ENCODE results near the gene PER2.
A peak's percentile ranks its signal among the peaks of the same experiment; 100 is the strongest.
"Not testable (repeated sequence)": the region's sequence is repeated elsewhere in the genome, so short reads cannot be mapped to it uniquely, and the experiment has no call there.

PER2 gene

DNA sequence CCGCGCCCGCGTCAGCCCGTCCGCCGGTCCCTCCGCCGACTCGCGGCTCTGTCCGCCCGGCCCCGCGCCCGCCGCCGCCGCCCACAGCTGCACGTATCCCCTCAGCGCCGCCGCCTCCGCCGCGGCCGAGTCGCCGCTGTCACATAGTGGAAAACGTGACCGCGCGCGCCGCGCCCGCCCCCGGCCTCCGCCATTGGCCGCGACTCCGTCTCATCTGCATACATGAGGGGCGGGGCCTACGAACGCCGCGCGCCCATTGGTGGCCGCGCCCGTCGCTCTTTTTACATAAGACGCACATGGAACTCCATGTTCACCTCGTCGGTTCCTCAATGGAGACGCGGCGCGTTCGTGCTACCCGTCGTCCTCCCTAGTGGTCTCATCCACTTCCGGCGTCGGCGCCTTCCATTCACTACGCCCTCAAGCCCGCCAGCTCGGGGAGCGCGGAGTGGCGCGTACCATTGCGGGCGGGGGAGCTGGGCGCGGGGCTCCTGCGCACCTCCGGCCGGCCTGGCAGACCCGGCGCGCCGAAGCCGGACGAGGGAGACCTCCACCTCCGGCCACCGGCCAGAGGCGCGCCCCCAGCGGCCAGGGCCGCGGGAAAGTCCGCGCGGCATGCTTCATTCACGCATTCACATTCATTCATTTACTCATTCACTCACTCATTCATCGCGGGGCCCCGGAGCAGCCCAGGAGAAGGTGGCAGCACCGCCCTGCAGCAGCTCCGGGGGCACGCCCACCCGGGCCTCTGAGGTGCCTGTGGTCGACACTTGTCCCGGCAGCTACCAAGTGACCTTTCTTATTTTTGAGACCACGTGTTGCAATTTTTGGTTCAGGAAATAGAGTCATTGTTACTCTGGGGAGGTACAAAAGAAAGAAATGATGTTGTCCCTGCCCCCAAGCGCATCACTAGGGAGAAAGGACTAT is 502 bp upstream of the PER2 start:
- DNase-seq (ENCODE audit: low read depth in 1 of 2, low spot score in 1 of 2), result peak; percentile 92 to 94

DNA sequence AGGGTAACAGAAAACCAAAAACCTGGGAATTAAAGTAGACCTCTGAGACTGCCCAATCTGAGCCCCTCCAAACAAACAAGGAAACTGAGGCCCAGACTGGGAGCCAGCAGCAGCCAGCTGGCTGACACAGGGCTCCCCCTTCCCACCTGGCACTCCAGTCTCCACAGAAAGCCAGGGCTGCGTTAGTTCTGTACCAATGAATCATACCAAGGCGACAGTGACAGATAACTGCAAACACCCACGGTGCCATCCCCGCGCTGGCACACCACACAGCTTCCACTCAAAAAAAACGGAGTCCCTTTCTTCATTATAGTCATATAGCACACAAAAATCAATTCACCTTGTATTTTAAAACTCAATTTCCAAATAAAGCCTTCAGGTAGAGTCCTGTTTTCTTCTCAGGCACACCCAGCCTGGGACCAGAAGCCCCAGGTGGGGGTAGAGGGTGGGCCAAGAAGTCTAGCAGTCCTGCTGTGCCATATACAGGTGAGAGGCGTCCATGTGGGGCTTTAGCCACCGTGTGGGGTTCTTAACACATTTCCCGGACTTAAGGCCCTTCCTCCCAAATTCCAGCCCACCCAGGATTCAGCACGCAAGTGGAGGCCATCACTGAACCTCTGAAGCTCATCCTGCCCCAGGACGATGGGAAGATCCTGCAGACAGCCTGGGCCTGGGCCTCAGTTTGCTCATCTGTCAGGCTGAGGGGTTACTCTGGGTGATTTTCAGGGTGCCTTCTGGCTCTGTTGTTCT is 1.2 kb downstream of the PER2 start:
- no peak for DNase-seq (ENCODE audit: low read depth in 1 of 2, low spot score in 1 of 2)

DNA sequence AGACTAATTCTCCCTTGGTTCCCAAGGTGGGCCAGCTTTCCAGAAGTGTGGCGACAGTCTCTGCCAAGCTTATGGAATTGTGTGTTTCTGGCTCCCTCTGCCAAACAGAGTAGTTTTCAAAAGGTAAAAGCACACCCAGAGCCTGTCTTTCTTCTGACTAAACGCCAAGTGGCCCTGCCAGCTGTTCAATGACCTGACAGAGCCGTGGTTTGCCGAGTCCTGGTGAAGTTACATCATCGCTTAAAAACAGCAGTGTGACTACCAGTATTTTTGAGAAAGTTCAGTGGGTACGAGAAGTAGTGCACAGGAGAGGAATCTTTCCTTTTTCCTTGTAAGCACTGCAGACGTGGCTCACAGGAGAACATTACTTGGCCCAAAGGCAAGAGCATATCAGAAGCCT is 1.9 kb downstream of the PER2 start:
- no peak for DNase-seq (ENCODE audit: low read depth in 1 of 2, low spot score in 1 of 2)

DNA sequence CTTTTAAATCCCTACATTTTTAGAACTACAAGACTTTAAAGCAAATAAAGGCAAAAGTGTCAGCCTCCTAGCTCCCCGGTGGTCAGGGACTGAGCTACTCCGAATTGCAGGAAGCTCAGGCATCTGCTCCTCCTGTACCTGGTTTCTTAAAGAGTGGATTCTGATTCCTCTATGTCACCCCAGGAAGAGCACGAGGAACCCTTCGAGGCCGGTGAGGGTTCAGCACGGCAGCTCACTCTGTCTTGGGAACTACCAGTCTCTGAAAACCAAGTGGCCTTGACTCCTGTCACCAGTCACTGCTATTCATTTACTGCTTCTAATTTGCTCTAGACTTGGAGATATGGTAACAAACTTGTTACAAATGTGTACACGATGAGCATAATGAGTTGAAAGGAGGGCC is 2.3 kb downstream of the PER2 start:
- DNase-seq (ENCODE audit: low read depth in 1 of 2, low spot score in 1 of 2), result no peak

DNA sequence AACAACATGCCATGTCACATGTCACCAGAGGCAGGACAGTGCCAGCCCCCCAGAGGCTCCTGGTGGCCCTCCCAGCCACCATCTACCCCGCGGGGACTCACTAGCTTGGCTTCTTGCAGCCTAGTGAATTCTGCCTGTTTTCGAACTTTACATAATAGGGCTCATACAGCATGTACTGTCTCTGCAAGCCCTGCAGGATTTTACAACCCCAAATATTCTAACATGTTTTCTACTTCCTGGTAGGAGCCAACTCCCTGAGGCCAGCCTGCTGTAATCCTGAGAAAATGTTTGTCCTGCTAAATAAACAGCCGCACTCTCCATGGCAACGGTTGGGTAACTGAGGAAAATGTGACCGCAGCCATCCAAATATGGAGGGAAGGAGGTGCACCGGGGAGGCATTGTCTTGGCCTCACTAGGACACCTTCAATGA is 2.7 kb downstream of the PER2 start:
- no peak for DNase-seq (ENCODE audit: low read depth in 1 of 2, low spot score in 1 of 2)

DNA sequence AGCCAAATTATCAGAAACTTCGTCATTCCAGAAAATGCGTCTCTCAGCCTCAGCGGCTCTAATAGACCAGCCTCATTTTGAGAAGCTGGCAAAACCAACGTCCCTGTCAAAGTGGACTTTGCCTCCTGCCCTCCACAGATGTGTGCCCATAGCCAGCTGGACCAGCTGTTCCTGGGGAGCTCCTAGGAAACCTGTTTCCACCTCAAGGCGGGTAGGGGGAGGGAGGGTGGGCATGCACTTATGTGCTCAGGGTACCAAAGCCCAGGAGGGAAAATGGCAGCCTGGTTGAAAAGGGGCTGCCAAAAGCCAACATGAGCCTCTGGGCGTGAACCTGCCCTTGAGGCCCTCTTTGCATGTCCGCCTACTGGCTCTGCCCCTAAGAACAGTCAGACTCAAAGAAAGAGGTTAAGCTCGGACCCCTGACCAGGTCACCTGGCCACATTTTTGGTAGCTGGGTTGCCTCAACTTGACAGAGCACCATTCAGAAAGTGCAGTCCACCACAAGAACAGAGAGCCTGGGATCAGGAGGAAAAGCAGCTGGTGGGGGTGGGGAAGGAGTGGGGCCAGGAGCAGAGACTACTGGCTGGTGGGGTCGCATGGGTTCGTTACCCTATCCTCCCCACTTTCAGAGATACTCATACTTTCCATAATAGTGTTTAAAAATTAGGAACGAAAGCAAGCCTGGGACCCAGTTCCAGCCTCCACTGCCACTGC is 3.5 kb downstream of the PER2 start:
- no peak for DNase-seq (ENCODE audit: low read depth in 1 of 2, low spot score in 1 of 2)

DNA sequence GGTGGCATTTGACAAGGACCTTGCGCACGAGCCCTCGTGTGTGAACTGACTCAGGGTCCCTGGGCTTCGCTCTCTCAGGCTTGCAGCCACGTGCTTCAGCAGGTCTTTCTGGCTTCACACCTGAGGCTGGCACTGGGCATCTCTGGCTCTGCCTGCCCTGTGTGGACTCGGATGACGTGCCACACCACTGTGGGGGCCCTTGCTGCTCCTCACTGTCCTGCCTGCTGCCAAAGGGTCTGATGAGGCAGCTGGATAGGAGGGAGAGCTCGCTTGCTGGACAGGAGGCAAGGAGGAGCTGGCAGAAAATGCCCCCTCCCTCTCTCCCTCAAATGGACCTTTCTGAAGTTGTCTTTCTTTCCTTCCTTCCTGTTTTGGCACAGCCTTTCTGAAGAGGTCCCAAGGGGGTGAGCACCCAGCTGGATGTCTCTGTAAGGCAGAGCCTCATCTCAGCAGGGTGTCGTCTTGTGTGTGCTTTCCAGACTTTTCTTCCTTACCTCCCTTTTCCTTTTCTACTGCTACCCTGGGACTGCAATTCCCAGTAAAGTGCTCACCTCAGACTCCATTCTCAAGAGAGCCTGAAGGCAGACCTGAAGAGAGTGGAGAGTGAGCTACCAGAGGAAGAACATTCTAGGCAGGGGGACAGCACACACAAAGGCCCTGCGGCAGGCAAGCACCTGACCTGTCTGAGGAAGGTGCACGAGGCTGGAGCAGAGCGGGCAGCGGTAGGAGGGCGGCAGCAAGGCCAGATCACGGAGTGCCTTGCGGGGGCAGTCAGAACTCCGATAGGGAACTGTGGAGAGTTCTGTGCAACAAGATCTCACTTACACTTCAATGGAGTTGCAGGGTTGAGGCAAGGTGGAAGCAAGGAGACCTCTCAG is 5.3 kb downstream of the PER2 start:
- DNase-seq (ENCODE audit: low read depth in 1 of 2, low spot score in 1 of 2), result no peak

DNA sequence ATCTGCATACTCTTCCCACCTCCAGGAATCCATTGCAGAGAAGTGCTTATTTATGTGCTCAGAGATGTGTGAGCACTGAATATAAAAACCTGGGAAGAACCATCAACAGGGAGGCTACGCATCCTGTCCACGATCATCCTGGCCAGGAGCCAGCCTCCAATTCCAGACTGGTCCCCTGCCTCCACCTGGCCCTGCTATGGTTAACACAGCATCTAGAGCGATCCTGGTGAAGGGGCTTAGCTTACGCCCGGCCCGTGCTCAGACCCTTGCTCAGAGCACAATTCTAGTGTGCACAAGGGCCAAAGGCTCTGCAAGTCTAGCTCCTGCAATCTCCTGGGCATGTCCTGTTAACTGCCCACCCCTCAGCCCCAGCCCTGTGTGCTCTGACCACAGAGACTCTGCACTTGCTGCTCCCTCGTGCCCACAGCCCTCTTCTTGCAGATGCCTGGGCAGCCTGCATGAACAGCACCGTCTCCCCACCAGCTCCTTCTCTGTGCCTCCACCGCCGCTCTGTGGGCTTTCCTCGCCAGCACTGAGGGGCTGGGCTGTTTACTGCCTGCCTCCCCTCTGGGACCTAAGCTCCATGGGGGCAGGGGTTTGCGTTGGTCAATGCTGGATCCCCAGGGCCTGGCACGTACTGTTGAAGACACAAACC is 6.5 kb downstream of the PER2 start:
- no peak for DNase-seq (ENCODE audit: low read depth in 1 of 2, low spot score in 1 of 2)

DNA sequence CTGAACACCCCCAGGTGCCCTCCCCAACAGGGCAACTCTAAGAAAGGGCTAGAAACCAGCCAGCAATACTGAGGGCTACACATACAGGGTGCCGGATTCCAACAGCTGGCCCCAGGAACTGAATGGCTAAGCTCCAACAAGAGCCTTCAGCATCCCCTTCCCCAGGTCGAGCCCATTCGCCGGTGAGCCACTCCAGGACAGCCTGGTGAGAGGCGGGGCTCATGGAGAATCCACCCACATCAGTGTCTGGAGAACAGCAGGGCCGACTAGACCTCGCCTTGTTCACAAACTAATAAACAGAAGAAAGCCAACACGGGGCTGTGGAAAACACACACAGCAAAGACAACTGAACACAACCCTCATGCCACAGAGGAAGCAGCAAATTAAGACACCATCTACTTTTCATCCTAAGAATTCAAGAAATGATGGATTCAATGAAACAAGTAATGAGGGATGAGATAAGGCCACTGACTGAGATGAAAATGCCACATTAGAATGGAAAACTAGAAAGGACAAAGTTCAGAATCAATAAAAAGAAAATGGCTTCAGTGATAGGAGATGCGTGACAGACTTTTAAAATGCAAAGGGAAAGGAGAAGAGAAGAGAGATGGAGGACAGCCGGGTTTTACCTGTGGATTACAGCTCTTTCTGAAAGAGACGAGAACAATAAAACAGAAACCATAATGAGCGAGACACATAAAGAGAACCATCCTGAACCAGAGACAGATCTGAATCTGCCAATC is 8.2 kb downstream of the PER2 start:
- DNase-seq (ENCODE audit: low read depth in 1 of 2, low spot score in 1 of 2), result no peak

DNA sequence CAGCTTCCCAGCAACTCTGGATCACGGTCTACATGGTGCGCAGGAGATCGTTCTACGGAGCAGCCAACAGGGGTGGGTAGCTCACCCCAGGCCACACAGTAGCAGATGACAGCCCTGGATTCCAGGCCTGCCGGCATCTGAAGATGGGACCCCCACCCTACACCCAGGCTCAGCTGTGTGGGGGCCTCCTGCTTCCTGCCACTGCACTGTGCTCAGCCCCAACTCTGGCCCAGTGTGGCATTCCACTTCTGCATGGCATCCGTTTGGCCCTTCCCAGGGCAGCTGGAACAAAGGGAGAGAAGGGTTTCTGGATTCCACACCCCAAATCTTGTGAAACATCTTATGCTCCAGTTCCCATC is 9.1 kb downstream of the PER2 start:
- no peak for DNase-seq (ENCODE audit: low read depth in 1 of 2, low spot score in 1 of 2)

DNA sequence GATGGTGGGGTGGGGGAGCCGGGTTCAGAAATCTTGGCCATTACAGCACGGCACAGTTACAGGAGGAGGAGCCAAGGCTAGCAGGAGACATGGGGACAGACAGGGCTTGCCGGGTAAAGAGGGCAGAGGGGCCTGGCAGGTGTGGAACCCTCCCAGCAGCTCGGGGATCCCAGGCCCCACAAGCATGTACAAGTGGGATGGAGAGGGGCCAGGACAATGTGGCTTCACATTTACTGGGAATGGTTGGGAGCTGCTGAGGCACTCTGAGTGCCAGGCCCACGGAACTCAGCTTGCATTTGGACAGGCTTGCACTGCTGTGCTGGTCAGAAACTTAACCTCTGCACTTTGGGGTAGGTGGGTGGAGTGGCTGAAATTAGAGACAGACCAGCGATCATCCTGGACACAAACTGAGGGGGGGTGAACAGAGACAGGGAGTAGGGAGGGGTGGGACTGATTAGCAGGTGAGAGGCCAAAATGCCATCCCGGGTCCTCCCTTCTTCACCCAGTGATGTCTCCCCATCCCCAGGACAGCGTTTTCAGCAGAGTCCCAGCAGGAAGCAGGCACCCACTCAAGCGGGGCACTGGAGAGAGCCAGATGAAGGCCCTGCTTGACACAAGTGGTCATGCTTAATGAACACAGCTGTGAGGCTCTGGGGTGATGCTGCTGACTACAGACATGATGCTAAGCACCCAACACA is 9.6 kb downstream of the PER2 start:
- DNase-seq (ENCODE audit: low read depth in 1 of 2, low spot score in 1 of 2), result no peak

DNA sequence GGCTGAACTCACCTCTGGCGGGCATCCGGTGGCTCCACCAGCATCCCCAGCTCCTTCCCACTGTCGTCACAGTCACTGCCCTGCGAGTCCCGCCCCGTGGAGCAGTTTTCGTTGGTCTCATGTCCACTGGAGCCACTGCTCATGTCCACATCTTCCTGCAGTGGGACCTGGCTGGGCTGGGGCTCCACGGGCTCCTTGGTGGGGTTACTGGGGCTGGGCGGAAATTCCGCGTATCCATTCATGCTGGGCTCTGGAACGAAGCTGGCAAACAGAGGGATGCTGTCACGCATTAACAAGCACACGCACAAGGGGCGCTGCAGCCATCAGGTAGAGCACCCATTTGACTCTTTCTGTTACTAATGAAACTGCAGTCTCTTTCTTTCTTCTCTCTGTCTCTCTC is 10.7 kb downstream of the PER2 start:
- DNase-seq (ENCODE audit: low read depth in 1 of 2, low spot score in 1 of 2), result no peak

DNA sequence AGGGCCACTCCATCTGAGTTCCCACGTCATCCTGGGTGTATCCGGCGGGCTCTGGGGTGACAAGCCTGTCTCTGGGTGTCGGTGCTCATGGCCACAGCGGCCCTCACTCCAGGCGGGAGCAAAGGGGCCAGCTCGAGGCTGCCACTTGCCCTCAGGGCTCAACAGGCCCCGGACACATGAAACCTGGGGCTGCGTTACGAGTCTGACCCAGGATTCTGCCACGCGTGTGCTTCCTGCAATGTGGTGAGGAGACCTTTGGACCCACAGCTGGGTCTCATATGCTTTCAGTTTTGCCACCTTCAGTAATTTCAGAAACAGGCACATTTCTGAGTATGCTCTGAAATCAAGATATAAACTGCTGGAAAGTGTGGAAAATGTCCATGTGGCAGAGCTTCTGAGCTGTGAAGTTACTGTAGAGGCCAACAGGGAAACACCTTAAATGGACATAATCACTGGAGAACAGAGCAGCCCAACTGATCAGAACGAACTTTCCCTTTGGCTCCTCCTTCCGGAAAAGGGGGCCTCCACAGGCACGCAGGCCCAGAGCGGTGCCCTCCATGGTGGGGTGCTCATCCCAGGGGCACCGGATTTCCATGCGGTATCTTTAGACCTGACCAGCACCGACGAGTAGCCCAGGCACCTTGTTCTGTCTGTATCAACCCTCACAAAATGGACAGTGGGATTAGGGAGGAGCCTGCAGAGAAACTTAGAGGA is 14.1 kb downstream of the PER2 start:
- DNase-seq (ENCODE audit: low read depth in 1 of 2, low spot score in 1 of 2), result no peak

DNA sequence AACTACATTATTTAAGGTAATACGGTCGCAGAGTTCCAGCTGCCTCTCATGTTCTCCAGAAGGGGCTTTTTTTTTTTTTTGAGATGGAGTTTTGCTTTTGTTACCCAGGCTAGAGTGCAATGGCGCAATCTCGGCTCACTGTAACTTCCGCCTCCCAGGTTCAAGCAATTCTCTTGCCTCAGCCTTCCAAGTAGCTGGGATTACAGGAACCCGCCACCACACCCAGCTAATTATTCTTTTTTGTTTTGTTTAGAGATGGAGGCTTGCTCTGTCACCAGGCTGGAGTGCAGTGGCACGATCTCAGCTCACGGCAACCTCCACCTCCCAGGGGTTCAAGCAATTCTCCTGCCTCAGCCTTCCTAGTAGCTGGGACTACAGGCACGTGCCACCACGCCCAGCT is 15.0 kb downstream of the PER2 start:
- not testable (repeated sequence) for DNase-seq (ENCODE audit: low read depth in 1 of 2, low spot score in 1 of 2)

DNA sequence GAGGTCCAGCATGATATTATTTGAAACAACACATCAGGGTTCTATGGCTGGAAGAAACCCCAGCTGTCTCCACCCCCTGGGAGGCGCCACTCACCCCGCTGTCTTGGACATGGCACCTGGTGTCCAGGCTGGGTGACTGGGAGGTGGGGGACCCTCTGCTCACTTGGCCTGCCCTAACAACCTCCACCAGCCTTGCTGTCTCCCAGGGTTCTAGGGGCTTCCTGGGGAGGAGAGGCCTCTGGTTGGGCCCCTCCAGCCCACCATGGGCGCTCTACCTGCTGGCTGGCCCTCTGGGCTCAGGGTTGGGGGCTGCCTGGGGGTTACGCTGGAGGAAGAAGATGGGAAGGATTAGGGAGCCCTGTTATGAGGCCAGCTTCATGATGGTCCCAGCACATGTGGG is 16.3 kb downstream of the PER2 start:
- DNase-seq (ENCODE audit: low read depth in 1 of 2, low spot score in 1 of 2), result no peak

DNA sequence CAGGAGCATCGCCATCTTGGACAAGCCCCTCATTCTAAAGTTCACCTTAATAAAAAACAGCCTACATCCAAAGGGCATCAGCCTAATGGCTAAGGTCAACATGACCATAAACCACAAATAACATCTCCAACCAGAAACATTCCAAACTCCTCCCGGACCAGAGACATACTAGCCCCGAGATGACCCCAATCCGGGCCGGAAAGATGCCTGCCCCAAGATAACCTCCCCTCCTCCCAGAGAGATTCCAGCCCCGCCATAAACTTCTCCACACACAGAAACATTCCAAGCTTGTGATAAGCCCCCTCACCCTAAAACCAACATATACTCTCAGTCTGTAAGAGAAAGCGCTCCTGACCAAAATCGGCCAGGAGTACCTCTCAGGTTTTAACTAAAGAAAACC is 16.7 kb downstream of the PER2 start:
- DNase-seq (ENCODE audit: low read depth in 1 of 2, low spot score in 1 of 2), result not testable (repeated sequence)

DNA sequence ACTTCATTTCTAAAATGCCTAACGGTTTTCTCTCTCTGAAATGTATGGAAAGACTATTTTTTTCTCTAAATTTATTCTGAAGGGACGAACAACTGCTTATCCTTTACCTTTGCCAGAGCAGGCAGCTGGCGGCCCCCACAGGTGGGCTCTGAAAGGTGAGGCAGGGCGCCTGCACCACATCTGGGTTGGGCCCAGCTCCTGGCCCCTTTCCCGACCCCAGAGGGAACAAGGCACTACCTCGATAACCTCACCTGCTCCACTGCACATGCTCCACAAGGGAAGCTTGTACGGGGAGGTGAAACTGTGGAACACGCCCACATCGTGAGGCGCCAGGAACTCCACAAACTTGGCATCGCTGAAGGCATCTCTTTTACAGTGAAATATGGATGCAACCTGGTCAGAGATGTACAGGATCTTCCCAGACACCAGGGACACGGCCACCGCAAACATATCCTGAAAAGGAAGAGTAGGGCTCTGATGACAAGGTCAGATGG is 17.3 kb downstream of the PER2 start:
- DNase-seq (ENCODE audit: low read depth in 1 of 2, low spot score in 1 of 2), result no peak

DNA sequence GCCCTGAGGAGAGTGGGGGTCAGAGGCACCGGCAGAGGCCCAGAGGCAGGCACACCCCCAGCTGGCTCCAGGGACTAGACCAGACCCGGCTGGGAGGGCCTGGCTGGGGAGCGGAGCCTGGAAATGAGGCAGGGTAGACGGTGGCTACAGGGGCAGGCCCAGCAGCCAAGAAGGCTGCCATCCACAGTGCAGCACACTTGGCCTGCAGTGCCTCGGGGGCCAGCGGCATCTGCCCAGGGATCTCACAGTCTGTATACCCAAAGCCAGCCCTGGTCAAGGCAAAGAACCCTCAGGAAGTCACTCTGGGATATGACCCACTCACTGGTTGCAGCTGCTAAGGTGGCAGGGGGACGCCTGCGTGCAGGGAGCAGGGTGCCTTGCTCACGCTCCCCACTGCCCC is 17.8 kb downstream of the PER2 start:
- DNase-seq (ENCODE audit: low read depth in 1 of 2, low spot score in 1 of 2), result no peak

All from activated T-helper 1 cell treated with anti-CD3 and anti-CD28 coated beads, Interleukin-2, amount 50 U/mL, for 16 hours (primary cell).